Measurements from ENCODE around the gene LRRC40.
"Not testable (repeated sequence)": the region's sequence is repeated elsewhere in the genome, so short reads cannot be mapped to it uniquely, and the experiment has no call there.

Gene LRRC40

DNA sequence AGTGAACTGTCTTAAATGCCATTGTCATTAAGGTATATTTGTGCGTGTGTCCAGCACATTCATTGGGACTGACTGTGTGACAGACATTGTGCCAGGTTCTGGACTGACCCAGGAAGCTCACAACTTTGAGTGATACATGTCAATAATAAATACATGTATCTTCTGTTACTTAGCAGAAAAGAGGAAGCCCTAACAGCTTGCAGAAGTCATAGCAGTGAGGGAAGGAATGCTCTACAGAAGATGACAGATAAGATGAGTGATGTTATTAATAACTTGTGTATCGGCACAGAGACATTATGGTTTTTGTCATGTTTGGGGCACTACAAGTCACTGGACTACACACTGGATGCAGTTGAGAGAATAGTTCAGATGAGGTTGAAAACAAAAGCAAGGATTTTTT lies 14.6 kb upstream of the LRRC40 start:
- Mint-ChIP-seq H3K4me1 (ENCODE audit: low read depth) (peaks cover 20% of the 10 kb centered on the region), H3K27ac (peak overlapping the region; percentile 94), H3K9me3 (no peaks in the 10 kb centered on the region), H3K36me3 (ENCODE audit: low read depth) (peaks cover 56% of the 10 kb centered on the region), H3K4me3 (no peak overlapping the region), H3K27me3 (no peaks in the 10 kb centered on the region)
- intact Hi-C loops (cut with micrococcal nuclease) = loop anchor here (5.0 kb wide), 2 partner anchors 132 to 192 kb away; partner anchors contain the start of genes ANKRD13C and CTH

DNA sequence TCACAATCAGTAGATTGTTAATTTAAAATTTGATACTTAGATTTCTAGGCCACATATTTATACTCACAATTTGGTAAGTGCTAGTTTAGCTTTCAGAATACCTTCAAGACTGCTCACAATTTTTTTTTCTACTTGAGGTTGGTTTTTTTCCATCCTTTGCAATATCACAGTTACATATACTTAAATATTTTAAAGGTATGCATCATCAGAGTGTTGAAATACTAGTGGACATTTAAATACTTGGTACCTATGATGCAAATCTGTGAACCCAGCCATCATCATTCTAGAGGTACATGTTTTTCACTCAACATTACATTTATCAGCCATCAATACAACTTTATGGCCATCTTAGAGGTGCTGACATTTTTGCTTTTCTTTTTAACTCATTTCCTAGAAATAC lies 6.2 kb upstream of the LRRC40 start:
- peaks cover 47% of the 10 kb centered on the region for H3K36me3 Mint-ChIP-seq (ENCODE audit: low read depth)
- intact Hi-C loops (cut with micrococcal nuclease) = no loop called here
- no peak overlapping the region for H3K4me3 Mint-ChIP-seq
- peaks cover 22% of the 10 kb centered on the region for H3K4me1 Mint-ChIP-seq (ENCODE audit: low read depth)
- H3K9me3 Mint-ChIP-seq = no peaks in the 10 kb centered on the region
- H3K27ac Mint-ChIP-seq = no peak overlapping the region
- no peaks in the 10 kb centered on the region for H3K27me3 Mint-ChIP-seq

DNA sequence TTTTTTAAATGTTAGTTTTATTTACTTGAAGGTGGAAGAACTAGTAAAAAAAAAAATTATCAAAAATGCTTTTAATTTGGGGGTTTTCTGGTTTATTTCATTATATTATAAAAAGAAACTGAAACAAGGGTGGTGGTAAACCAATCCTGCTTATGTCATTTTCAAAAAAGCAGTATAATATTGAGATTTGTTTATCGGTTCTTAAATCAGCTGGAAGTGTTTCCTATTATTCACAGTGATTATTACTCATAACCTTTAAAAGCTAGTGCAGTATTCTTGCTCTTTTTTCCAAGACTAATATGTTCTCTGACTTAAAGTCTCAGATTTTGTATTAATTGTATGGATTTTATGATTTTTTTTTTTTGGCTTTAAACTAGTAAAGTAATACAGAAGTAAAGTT lies 5.4 kb upstream of the LRRC40 start:
- no peaks in the 10 kb centered on the region for H3K27me3 Mint-ChIP-seq
- peaks cover 42% of the 10 kb centered on the region for H3K36me3 Mint-ChIP-seq (ENCODE audit: low read depth)
- H3K9me3 Mint-ChIP-seq = no peaks in the 10 kb centered on the region
- no peak overlapping the region for H3K4me3 Mint-ChIP-seq
- no peak overlapping the region for H3K27ac Mint-ChIP-seq
- peaks cover 22% of the 10 kb centered on the region for H3K4me1 Mint-ChIP-seq (ENCODE audit: low read depth)
- intact Hi-C loops (cut with micrococcal nuclease) = no loop called here

DNA sequence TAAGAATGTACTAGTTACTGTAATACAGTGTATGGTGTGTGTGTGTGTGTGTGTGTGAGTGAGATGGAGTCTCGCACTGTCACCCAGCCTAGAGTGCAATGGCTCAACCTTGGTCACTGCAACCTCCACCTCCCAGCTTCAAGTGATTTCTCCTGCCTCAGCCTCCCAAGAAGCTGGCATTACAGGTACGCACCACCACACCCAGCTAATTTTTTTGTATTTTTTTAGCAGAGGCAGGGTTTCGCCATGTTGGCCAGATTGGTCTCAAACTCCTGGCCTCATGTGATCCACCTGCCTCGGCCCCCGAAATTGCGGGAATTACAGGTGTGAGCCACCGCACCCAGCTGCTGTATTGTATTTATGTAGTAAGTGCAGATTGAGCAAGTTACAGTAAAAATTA lies 2.9 kb upstream of the LRRC40 start:
- Mint-ChIP-seq H3K4me1 (ENCODE audit: low read depth) (peaks cover 38% of the 10 kb centered on the region), H3K27me3 (no peaks in the 10 kb centered on the region), H3K4me3 (no peak overlapping the region), H3K36me3 (ENCODE audit: low read depth) (peaks cover 44% of the 10 kb centered on the region), H3K27ac (no peak overlapping the region), H3K9me3 (no peaks in the 10 kb centered on the region)
- intact Hi-C loops (cut with micrococcal nuclease) = no loop called here

DNA sequence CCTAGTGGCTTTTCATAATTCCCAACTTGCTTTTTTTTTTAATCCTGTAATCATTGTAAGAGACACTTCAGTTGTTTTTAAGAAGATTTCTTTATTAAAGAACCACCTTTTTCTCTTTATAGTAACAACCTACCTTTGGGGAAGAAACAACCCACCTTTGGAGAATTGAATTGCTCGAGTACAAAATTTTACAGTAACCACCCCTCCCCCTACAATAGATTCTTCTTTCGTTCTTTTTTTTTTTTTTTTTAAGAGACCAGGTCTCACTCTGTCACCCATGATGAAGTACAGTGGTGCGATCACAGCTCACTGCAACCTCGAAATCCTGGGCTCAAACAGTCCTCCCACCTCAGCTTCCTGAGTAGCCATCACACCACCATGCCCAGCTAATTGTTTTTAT lies 2.1 kb upstream of the LRRC40 start:
- Mint-ChIP-seq H3K9me3 (no peaks in the 10 kb centered on the region), H3K27me3 (no peaks in the 10 kb centered on the region), H3K4me1 (ENCODE audit: low read depth) (peaks cover 43% of the 10 kb centered on the region), H3K27ac (peak overlapping the region; percentile 48), H3K36me3 (ENCODE audit: low read depth) (peaks cover 44% of the 10 kb centered on the region), H3K4me3 (peak overlapping the region; percentile 32)
- intact Hi-C loops (cut with micrococcal nuclease) = no loop called here

DNA sequence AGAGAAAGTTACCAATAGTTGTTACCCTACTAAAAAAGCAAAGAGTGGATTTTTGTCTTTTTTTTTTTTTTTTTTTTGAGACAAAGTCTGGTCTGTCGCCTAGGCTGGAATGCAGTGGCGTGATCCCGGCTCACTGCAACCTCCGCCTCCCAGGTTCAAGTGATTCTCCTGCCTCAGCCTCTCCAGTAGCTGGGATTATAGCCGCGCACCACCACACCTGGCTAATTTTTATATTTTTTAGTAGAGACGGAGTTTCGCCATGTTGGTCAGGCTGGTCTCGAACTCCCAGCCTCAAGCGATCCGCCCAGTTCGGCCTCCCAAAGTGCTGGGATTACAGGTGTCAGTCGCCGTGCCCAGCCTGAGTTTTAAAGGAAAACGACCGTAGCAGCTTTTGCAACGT lies 1.5 kb upstream of the LRRC40 start:
- H3K36me3 Mint-ChIP-seq (ENCODE audit: low read depth) = peaks cover 44% of the 10 kb centered on the region
- H3K9me3 Mint-ChIP-seq; intact Hi-C loops (cut with micrococcal nuclease); H3K27ac Mint-ChIP-seq; H3K27me3 Mint-ChIP-seq: not testable (repeated sequence)
- H3K4me3 Mint-ChIP-seq = peak overlapping the region; percentile 91
- peaks cover 48% of the 10 kb centered on the region for H3K4me1 Mint-ChIP-seq (ENCODE audit: low read depth)

DNA sequence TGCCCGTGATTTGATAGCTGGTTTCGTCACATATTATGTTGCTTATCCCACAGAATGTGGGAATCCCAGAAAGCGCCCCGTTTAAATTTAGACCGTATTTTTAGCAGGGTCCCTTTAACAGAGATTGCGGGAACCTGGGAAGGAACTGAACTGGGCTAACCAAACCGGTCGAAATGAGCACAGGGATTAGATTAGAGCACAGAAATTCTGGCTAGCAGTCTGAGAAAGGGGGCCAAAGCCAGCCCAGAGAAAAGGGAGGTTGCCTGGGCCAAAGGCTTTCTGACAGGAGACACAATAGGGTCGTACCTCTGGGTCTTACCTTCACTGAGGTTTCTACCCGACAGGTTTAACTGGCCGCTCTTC lies 327 bp downstream of the LRRC40 start:
- intact Hi-C loops (cut with micrococcal nuclease) = loop anchor here (1.0 to 2.0 kb wide), 3 partner anchors 16 to 876 kb away; partner anchors contain the start of genes ANKRD13C, SRSF11 and ZRANB2
- Mint-ChIP-seq H3K4me1 (ENCODE audit: low read depth) (peaks cover 43% of the 10 kb centered on the region), H3K4me3 (peak overlapping the region; percentile 91), H3K27ac (peak overlapping the region; percentile 94), H3K27me3 (no peaks in the 10 kb centered on the region), H3K36me3 (ENCODE audit: low read depth) (peaks cover 47% of the 10 kb centered on the region), H3K9me3 (no peaks in the 10 kb centered on the region)

DNA sequence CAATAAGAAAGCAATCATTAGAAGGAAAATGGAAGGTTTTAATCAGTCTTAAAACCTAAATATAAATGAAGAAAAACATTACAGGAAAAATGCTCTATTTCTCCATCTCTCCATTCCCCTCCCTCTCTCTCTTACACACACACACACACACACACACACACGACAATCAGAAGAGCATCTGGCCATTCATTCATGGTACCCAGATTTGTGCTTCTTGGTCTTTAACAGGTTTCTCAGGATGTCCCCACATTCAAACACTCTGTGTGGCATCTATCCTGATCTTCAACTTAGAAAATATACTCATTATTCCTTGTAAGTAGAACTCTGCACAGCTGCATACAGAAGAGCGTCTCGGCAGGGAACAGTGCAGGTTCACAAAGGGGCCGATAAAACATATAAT lies 779 bp downstream of the LRRC40 start:
- peak overlapping the region; percentile 91 for H3K4me3 Mint-ChIP-seq
- intact Hi-C loops (cut with micrococcal nuclease) = loop anchor here (2.0 kb wide), 2 partner anchors 150 to 876 kb away; partner anchors contain the start of genes ANKRD13C and ZRANB2
- H3K4me1 Mint-ChIP-seq (ENCODE audit: low read depth) = peaks cover 40% of the 10 kb centered on the region

DNA sequence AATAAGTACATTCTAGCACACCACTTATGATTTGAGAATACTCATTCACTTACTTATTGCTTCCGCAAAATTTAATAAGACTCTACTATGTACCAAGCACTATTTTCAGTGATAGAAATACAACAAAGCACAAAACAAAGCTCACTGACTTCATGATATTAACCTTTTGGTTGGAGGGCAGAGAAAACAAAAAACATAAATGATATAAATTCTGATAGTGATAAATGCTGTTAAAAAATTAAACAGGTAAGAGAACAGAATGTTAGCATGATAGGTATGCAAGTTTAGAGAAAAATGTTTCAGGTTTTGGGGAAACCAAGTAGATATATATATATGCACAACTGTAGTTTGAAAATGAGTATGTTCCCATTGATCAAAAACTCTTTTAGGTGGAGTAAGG lies 1.2 kb downstream of the LRRC40 start:
- H3K4me3 Mint-ChIP-seq = peak overlapping the region; percentile 91
- no peaks in the 10 kb centered on the region for H3K27me3 Mint-ChIP-seq
- H3K4me1 Mint-ChIP-seq (ENCODE audit: low read depth) = peaks cover 40% of the 10 kb centered on the region
- peaks cover 39% of the 10 kb centered on the region for H3K36me3 Mint-ChIP-seq (ENCODE audit: low read depth)
- intact Hi-C loops (cut with micrococcal nuclease) = loop anchor here (2.0 kb wide), 2 partner anchors 151 to 877 kb away; partner anchors contain the start of genes ANKRD13C and ZRANB2
- no peak overlapping the region for H3K27ac Mint-ChIP-seq
- H3K9me3 Mint-ChIP-seq = no peaks in the 10 kb centered on the region

More for the DNA sequence above, 779 bp downstream of the LRRC40 start:
- Mint-ChIP-seq H3K27me3 (no peaks in the 10 kb centered on the region), H3K9me3 (no peaks in the 10 kb centered on the region), H3K27ac (peak overlapping the region; percentile 94), H3K36me3 (ENCODE audit: low read depth) (peaks cover 44% of the 10 kb centered on the region)

DNA sequence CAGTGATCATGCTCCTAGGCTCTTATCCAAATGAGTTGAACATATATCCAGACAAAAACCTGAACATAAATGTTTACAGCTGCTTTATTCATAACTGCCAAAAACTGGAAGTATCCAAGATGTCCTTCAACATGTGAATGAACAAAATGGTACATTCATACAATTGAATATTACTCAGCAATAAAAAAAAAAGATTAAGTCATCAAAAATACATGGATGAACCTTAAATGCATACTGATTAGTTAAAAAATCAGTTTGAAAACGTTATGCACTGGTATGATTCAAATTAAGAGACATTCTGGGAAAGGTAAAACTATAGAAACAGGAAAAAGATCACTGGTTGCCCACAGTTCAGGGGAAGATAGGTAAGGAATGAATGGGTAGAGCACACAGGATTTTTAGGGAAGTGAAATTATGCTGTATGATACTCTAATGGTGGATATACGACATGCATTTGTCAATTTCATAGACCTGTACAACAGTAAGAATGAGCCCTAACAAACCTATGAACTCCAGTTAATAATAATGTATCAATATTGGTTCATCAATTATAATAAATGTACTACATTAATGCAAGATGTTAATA lies 3.1 kb downstream of the LRRC40 start:
- H3K4me1 Mint-ChIP-seq (ENCODE audit: low read depth) = peaks cover 29% of the 10 kb centered on the region
- H3K36me3 Mint-ChIP-seq (ENCODE audit: low read depth) = peaks cover 25% of the 10 kb centered on the region
- intact Hi-C loops (cut with micrococcal nuclease) = no loop called here
- peak overlapping the region; percentile 21 for H3K27ac Mint-ChIP-seq
- no peaks in the 10 kb centered on the region for H3K27me3 Mint-ChIP-seq
- H3K4me3 Mint-ChIP-seq = no peak overlapping the region
- no peaks in the 10 kb centered on the region for H3K9me3 Mint-ChIP-seq

DNA sequence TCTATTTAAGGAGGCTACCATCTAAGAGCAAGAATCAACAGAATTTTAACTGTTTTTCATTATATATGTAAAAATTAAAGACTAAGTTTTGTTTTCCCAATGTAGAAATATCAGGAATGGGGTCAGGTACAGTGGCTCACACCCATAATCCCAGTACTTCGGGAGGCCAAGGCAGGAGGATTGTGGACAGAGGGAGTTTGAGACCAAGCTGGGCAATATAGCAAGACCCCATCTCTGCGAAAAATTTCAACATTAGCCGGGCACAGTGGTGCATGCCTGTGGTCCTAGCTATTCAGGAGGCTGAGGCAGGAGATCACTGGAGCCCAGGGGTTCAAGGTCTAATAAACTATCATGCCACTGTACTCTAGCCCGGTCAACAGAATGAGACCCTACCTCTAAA lies 5.3 kb downstream of the LRRC40 start:
- no peaks in the 10 kb centered on the region for H3K27me3 Mint-ChIP-seq
- intact Hi-C loops (cut with micrococcal nuclease) = no loop called here
- H3K4me1 Mint-ChIP-seq (ENCODE audit: low read depth) = peaks cover 26% of the 10 kb centered on the region
- no peak overlapping the region for H3K4me3 Mint-ChIP-seq
- H3K27ac Mint-ChIP-seq = no peak overlapping the region
- no peaks in the 10 kb centered on the region for H3K9me3 Mint-ChIP-seq
- peaks cover 12% of the 10 kb centered on the region for H3K36me3 Mint-ChIP-seq (ENCODE audit: low read depth)

DNA sequence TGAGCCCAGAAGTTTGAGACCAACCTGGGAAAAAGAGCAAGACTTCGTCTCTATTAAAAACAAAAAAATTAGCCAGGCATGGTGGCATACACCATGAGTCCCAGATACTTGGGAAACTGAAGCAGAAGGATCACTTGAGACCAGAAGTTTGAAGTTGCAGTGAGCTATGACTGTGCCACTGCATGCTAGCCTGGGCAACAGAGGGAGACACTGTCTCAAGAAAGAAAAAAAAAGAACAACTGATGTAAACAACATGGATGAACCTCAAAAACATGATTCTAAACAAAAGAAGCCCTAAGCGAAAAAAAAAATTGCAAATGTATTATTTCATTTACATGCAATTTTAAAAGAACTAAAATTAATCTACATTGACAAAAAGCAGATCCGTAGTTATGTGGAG lies 9.0 kb downstream of the LRRC40 start:
- Mint-ChIP-seq H3K4me1 (ENCODE audit: low read depth) (no peaks in the 10 kb centered on the region), H3K9me3 (no peaks in the 10 kb centered on the region), H3K27me3 (no peaks in the 10 kb centered on the region), H3K27ac (no peak overlapping the region), H3K4me3 (no peak overlapping the region), H3K36me3 (ENCODE audit: low read depth) (peaks cover 9% of the 10 kb centered on the region)
- intact Hi-C loops (cut with micrococcal nuclease) = no loop called here

DNA sequence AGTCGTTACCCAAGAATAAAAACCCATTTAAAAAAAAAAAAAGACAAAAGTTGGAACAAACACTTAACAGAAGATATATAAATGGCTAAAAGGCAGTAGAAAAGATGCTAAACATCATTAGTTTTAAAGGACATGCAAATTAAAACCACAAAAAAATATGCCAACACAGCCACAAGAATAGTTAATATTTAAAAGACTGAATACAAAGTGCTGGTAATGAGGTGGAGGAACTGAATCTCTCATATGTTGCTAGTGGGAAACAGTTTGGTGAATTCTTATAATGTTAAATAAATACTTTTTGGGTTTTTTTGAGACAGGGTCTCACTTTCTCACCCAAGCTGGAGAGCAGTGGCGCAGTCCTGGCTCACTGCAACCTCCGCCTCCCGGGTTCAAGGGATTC lies 10.0 kb downstream of the LRRC40 start:
- Mint-ChIP-seq H3K4me3 (no peak overlapping the region), H3K4me1 (ENCODE audit: low read depth) (no peaks in the 10 kb centered on the region), H3K27me3 (no peaks in the 10 kb centered on the region), H3K36me3 (ENCODE audit: low read depth) (peaks cover 4% of the 10 kb centered on the region), H3K27ac (no peak overlapping the region), H3K9me3 (no peaks in the 10 kb centered on the region)
- intact Hi-C loops (cut with micrococcal nuclease) = no loop called here

DNA sequence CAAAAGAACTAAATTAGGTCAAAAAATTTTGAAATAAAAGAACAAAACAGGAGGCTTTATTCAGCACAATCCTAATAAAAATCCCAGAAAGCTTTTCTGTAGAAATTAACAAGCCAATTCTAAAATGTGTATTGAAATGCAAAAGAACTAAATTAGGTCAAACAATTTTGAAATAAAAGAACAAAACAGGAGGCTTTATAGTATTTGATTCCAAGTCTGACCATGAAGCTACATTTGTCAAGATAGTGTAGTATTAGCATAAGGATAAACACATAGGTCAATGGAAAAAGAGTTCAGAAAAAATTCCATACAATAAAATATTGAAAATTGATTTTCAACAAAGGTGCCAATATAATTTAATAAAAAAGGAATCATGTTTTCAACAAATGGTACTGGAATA lies 10.8 kb downstream of the LRRC40 start:
- no peak overlapping the region for H3K27ac Mint-ChIP-seq
- no peaks in the 10 kb centered on the region for H3K9me3 Mint-ChIP-seq
- no peaks in the 10 kb centered on the region for H3K27me3 Mint-ChIP-seq
- no peaks in the 10 kb centered on the region for H3K4me1 Mint-ChIP-seq (ENCODE audit: low read depth)
- intact Hi-C loops (cut with micrococcal nuclease) = no loop called here
- H3K4me3 Mint-ChIP-seq = no peak overlapping the region
- H3K36me3 Mint-ChIP-seq (ENCODE audit: low read depth) = no peaks in the 10 kb centered on the region

DNA sequence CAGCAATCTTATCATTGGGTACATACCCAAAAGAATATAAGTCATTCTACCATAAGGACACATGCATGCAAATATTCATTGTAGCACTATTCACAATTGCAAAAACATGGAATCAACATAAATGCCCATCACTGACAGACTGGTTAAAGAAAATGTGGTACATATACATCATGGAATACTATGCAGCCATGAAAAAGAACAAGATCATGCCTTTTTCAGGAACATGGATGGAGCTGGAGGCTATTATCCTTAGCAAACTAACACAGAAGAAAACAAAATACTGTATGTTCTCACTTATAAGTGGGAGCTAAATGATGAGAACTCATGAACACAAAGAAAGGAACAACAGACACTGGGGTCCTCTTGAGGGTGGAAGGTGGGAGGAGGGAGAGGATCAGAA lies 12.9 kb downstream of the LRRC40 start:
- H3K9me3 Mint-ChIP-seq; H3K27me3 Mint-ChIP-seq; intact Hi-C loops (cut with micrococcal nuclease); H3K4me1 Mint-ChIP-seq (ENCODE audit: low read depth); H3K27ac Mint-ChIP-seq; H3K4me3 Mint-ChIP-seq: not testable (repeated sequence)
- peaks cover 14% of the 10 kb centered on the region for H3K36me3 Mint-ChIP-seq (ENCODE audit: low read depth)

Data from dendritic cell treated with granulocyte-macrophage colony-stimulating factor and Interleukin-4, amounts not matched to agents 40 ng/mL and 50 ng/mL, for 4 days (primary cell).